HG03175 (cell line): ENCODE measurements around the gene PIGBOS1.

Source experiments
- ATAC-seq: cut with Tn5 transposase; IDR thresholded peaks from one replicate; pipeline ENCODE4 v1.9.1; 2021; ENCODE audit warnings: mild to moderate bottlenecking, moderate library complexity; ENCODE audit not compliant: unreplicated experiment

The PIGBOS1 gene

GRCh38 chr15:55318588-55319494, at the start of gene PIGBOS1, which contains the start of gene PIGB:
Gene PIGBOS1 (minus strand): TSS chr15:55319123. CDS start chr15:55317792, 1,331 bp downstream.
Gene PIGB (plus strand): TSS chr15:55319222. CDS start chr15:55319251, 29 bp downstream.
- ATAC-seq = peak; percentile 94

- no peak for ATAC-seq
Observed at GRCh38 chr15:55366981-55367380, 48.1 kb upstream of the PIGBOS1 start.

GRCh38 chr15:55362641-55363040, 43.7 kb upstream of the PIGBOS1 start:
- ATAC-seq = no peak

GRCh38 chr15:55361048-55361447, 42.1 kb upstream of the PIGBOS1 start:
- no peak for ATAC-seq

- ATAC-seq = no peak
Observed at GRCh38 chr15:55360256-55360655, 41.3 kb upstream of the PIGBOS1 start.

- no peak for ATAC-seq
Observed at GRCh38 chr15:55358471-55358870, 39.5 kb upstream of the PIGBOS1 start.

GRCh38 chr15:55357774-55358173, 38.9 kb upstream of the PIGBOS1 start:
- ATAC-seq = no peak

- no peak for ATAC-seq
Observed at GRCh38 chr15:55356985-55357585, 38.2 kb upstream of the PIGBOS1 start.

GRCh38 chr15:55353025-55353424, 34.1 kb upstream of the PIGBOS1 start:
- ATAC-seq = no peak

GRCh38 chr15:55349282-55349681, 30.4 kb upstream of the PIGBOS1 start:
- ATAC-seq = no peak

GRCh38 chr15:55348281-55348778, 29.4 kb upstream of the PIGBOS1 start:
- ATAC-seq = no peak

GRCh38 chr15:55344206-55344605, 25.3 kb upstream of the PIGBOS1 start:
- no peak for ATAC-seq

GRCh38 chr15:55343168-55343567, 24.2 kb upstream of the PIGBOS1 start:
- no peak for ATAC-seq

GRCh38 chr15:55337160-55337559, 18.2 kb upstream of the PIGBOS1 start:
- ATAC-seq = no peak

- no peak for ATAC-seq
Observed at GRCh38 chr15:55334997-55335396, 16.1 kb upstream of the PIGBOS1 start.

GRCh38 chr15:55334371-55334770, 15.4 kb upstream of the PIGBOS1 start:
- no peak for ATAC-seq

GRCh38 chr15:55327387-55327786, 8.5 kb upstream of the PIGBOS1 start:
- ATAC-seq = no peak

GRCh38 chr15:55322467-55322866, 3.5 kb upstream of the PIGBOS1 start:
- no peak for ATAC-seq

GRCh38 chr15:55320963-55321362, 2.0 kb upstream of the PIGBOS1 start:
- ATAC-seq = no peak

- ATAC-seq = no peak
Observed at GRCh38 chr15:55320238-55320550, 1.3 kb upstream of the PIGBOS1 start.

- peak; percentile 35 for ATAC-seq
Observed at GRCh38 chr15:55319537-55320237, 764 bp upstream of the PIGBOS1 start.
